NCI-H69 (cell line): ENCODE data around the gene CREB5.
A peak's percentile ranks its signal among the peaks of the same experiment; 100 is the strongest.
"Not testable (repeated sequence)": the region's sequence is repeated elsewhere in the genome, so short reads cannot be mapped to it uniquely, and the experiment has no call there.

Experiments used
- DNase-seq: peaks from one replicate; lab custom pipeline; 2025; lab: John Stamatoyannopoulos, UW

Gene CREB5

GRCh38 chr7:28779954-28780353 is 367.6 kb downstream of the CREB5 start:
- DNase-seq: no peak

GRCh38 chr7:28782362-28782761 is 370.0 kb downstream of the CREB5 start:
- DNase-seq: no peak

- DNase-seq: peak; percentile 83
Observed at GRCh38 chr7:28784171-28784902, 372.0 kb downstream of the CREB5 start.

GRCh38 chr7:28785041-28785995 is 373.0 kb downstream of the CREB5 start:
- no peak for DNase-seq

GRCh38 chr7:28786156-28786555 is 373.8 kb downstream of the CREB5 start:
- not testable (repeated sequence) for DNase-seq

GRCh38 chr7:28787106-28787505 is 374.8 kb downstream of the CREB5 start:
- DNase-seq: peak; percentile 92

GRCh38 chr7:28790467-28790866 is 378.1 kb downstream of the CREB5 start:
- DNase-seq: no peak

GRCh38 chr7:28792858-28793257 is 380.5 kb downstream of the CREB5 start:
- peak; percentile 48 for DNase-seq

- DNase-seq: peak; percentile 45
Observed at GRCh38 chr7:28793381-28794085, 381.2 kb downstream of the CREB5 start.

- DNase-seq: no peak
Observed at GRCh38 chr7:28798274-28798673, 386.0 kb downstream of the CREB5 start.

- no peak for DNase-seq
Observed at GRCh38 chr7:28799619-28800018, 387.3 kb downstream of the CREB5 start.

- no peak for DNase-seq
Observed at GRCh38 chr7:28800150-28800549, 387.8 kb downstream of the CREB5 start.

- no peak for DNase-seq
Observed at GRCh38 chr7:28802450-28802849, 390.1 kb downstream of the CREB5 start.

GRCh38 chr7:28804157-28804556 is 391.8 kb downstream of the CREB5 start:
- no peak for DNase-seq

GRCh38 chr7:28804990-28805389 is 392.7 kb downstream of the CREB5 start:
- peak; percentile 54 for DNase-seq

- no peak for DNase-seq
Observed at GRCh38 chr7:28806841-28807240, 394.5 kb downstream of the CREB5 start.

- DNase-seq: no peak
Observed at GRCh38 chr7:28807396-28807994, 395.2 kb downstream of the CREB5 start.

- no peak for DNase-seq
Observed at GRCh38 chr7:28808796-28809533, 396.6 kb downstream of the CREB5 start.

GRCh38 chr7:28811008-28811407 is 398.7 kb downstream of the CREB5 start:
- no peak for DNase-seq

GRCh38 chr7:28811701-28812430 is 399.5 kb downstream of the CREB5 start:
- DNase-seq: peak; percentile 59

GRCh38 chr7:28812616-28813015 is 400.3 kb downstream of the CREB5 start:
- DNase-seq: peak; percentile 91
